GM12878 (cell line): ENCODE measurements around the gene GLG1. TPM values are rescaled to one million over a fixed set of nuclear protein-coding genes. Genes with fewer than 3 reads are reported as not detected.

Experiments
- ATAC-seq: fragments of 200-7000 bp; cut with Tn5 transposase; 3 replicates; pipeline ENCODE4 v1.9.1; 2020; ENCODE audit warnings: mild to moderate bottlenecking, moderate library complexity
- BruUV-seq: library from RNA; stranded (reverse); fragments of 400-500 nt; replicated peaks from 2 replicates; lab custom pipeline; 2021; lab: Mats Ljungman, UMichigan
- CTCF ChIA-PET: fragments of 300-600 bp; sonication (Branson Sonifier 250); formaldehyde crosslinking; extraction: SDS; loops from one replicate; lab custom pipeline; 2021; ENCODE audit warnings: inconsistent platforms; lab: Yijun Ruan, JAX
- POLR2A ChIA-PET: fragments of 350-600 bp; formaldehyde crosslinking; extraction: SDS; loops from one replicate; lab custom pipeline; 2021; ENCODE audit warnings: inconsistent platforms; lab: Charles Lee
- RAD21 ChIA-PET: fragments of 300-600 bp; sonication (Branson Sonifier 250); formaldehyde crosslinking; loops from one replicate; lab custom pipeline; 2023; ENCODE audit warnings: antibody characterized with exemption; ENCODE audit not compliant: unreplicated experiment; lab: Charles Lee
- SMC1A ChIA-PET: fragments of 300-600 bp; sonication (Branson Sonifier 250); formaldehyde crosslinking; loops from one replicate; lab custom pipeline; 2023; ENCODE audit not compliant: unreplicated experiment, uncharacterized antibody; lab: Charles Lee
- DNase-seq: peaks from one replicate; pipeline ENCODE4 v3.0.0-alpha.2; 2011; ENCODE audit warnings: low read depth, low spot score
- FAIRE-seq: peaks from 3 replicates; lab custom pipeline; 2011; peaks lifted over from hg19 to GRCh38; lab: Jason Lieb, UNC
- H2AFZ ChIP-seq: 2 replicates; pipeline ENCODE4 v1.6.0; 2011; ENCODE audit warnings: low read depth, low read length, control low read depth; ENCODE audit not compliant: control insufficient read depth
- H3K27ac ChIP-seq: 2 replicates; pipeline ENCODE4 v1.5.1; 2011; ENCODE audit warnings: control low read depth; ENCODE audit not compliant: control insufficient read depth, insufficient read depth
- H3K27me3 ChIP-seq, 2 experiments: replicated peaks in 1 of 2; 2 replicates each; pipeline versions ENCODE4 v1.6.0 to v1.6.1; 2011; ENCODE audit warnings: low read length in 1 of 2; ENCODE audit not compliant: control insufficient read depth in 2 of 2, insufficient read depth in 2 of 2
- H3K36me3 ChIP-seq, 2 experiments: 2 replicates each; pipeline ENCODE4 v1.5.1; 2011; ENCODE audit warnings: low read length in 1 of 2; ENCODE audit not compliant: control insufficient read depth in 2 of 2, insufficient read depth in 2 of 2
- H3K4me1 ChIP-seq: 2 replicates; pipeline ENCODE4 v1.6.1; 2011; ENCODE audit warnings: mild to moderate bottlenecking, low read length, moderate library complexity, mixed read lengths; ENCODE audit not compliant: control insufficient read depth, insufficient read depth
- H3K4me2 ChIP-seq: 2 replicates; pipeline ENCODE4 v1.6.0; 2011; ENCODE audit warnings: control low read depth; ENCODE audit not compliant: control insufficient read depth, insufficient read depth
- H3K4me3 ChIP-seq: fragments of 200-600 bp; sonication (generic); 2 replicates; pipeline ENCODE4 v1.5.1; 2016
- H3K79me2 ChIP-seq: 2 replicates; pipeline ENCODE4 v1.6.0; 2011; ENCODE audit warnings: low read length; ENCODE audit not compliant: control insufficient read depth, insufficient read depth
- H3K9ac ChIP-seq: 2 replicates; pipeline ENCODE4 v1.8.0; 2011; ENCODE audit warnings: low read length, control low read depth, mixed read lengths; ENCODE audit not compliant: control insufficient read depth, insufficient read depth
- H3K9me3 ChIP-seq: replicated peaks from 3 replicates; pipeline ENCODE4 v1.5.1; 2011; ENCODE audit warnings: mild to moderate bottlenecking, low read length; ENCODE audit not compliant: control insufficient read depth, insufficient read depth
- H4K20me1 ChIP-seq: 2 replicates; pipeline ENCODE4 v1.6.0; 2011; ENCODE audit not compliant: control insufficient read depth, insufficient read depth
- CBX5 ChIP-seq: sonication (generic); IDR thresholded peaks from 2 replicates; pipeline ENCODE4 v1.6.1; 2016; ENCODE audit warnings: low read depth, moderate library complexity, mild to moderate bottlenecking, inconsistent platforms
- EZH2 ChIP-seq: IDR thresholded peaks from 2 replicates; pipeline ENCODE4 v1.6.1; 2012; ENCODE audit warnings: low read depth, mild to moderate bottlenecking, control low read depth, inconsistent platforms, low read length, borderline replicate concordance; ENCODE audit not compliant: control insufficient read depth
- IKZF2 ChIP-seq, 2 experiments: fragments of 450-650 bp; IDR thresholded peaks; 2 replicates each; pipeline ENCODE4 v1.6.1; 2017; ENCODE audit warnings: mild to moderate bottlenecking in 2 of 2, moderate library complexity in 2 of 2
- NR2C1 ChIP-seq: fragments of 450-650 bp; IDR thresholded peaks from 2 replicates; pipeline ENCODE4 v1.6.1; 2017; ENCODE audit warnings: antibody characterized with exemption, mild to moderate bottlenecking, moderate library complexity
- POLR2A ChIP-seq: IDR thresholded peaks from 2 replicates; pipeline ENCODE4 v1.6.1; 2011; ENCODE audit warnings: low read depth, mild to moderate bottlenecking, low read length
- SMAD5 ChIP-seq: IDR thresholded peaks from 2 replicates; pipeline ENCODE4 v1.6.1; 2016; ENCODE audit warnings: antibody characterized with exemption, low read depth
- STAT1 ChIP-seq: fragments of 450-650 bp; conservative IDR thresholded peaks from 2 replicates; pipeline ENCODE4 v1.6.1; 2014; ENCODE audit warnings: antibody characterized with exemption, mild to moderate bottlenecking
- TBL1XR1 ChIP-seq: IDR thresholded peaks from 2 replicates; pipeline ENCODE4 v1.6.1; 2012; ENCODE audit warnings: low read depth, low read length, improper control_type of control experiment
- ZNF622 ChIP-seq: fragments of 450-650 bp; IDR thresholded peaks from 2 replicates; pipeline ENCODE4 v1.6.1; 2017; ENCODE audit warnings: mild to moderate bottlenecking, inconsistent platforms
- WGBS: methylation state at CpG from one replicate; pipeline ENCODE4 v1.1.6; 2016; ENCODE audit warnings: low lambda C conversion rate; ENCODE audit not compliant: insufficient replicate concordance, insufficient coverage; ENCODE audit errors: missing lambda C conversion rate; 5-methylcytosine and 5-hydroxymethylcytosine counted together
- in situ Hi-C: fragments of 300-500 bp; cut with MboI; formaldehyde crosslinking; loops from 9 replicates; pipeline ENCODE4 v1.14.3; 2018; ENCODE audit warnings: mixed read lengths
- intact Hi-C: fragments of 100-400 bp; cut with micrococcal nuclease; formaldehyde crosslinking; loops from one replicate; pipeline ENCODE4 v1.14.2; 2022; ENCODE audit not compliant: unreplicated experiment
- polyA plus RNA-seq, 11 experiments: library from polyadenylated mRNA; depleted of rRNA in 4 of 11; unstranded in 6 of 11; stranded (reverse) in 5 of 11; fragments of >200 nt; fragmentation: Nextera tagmentation in 4 of 11; fragmentation: Illumina TruSeq in 1 of 11; extraction: Ambion mirVana in 4 of 11; extraction: Trizol in 1 of 11; gene quantifications; 1 replicate in 1 of 11; 2 replicates in 10 of 11; pipeline versions ENCODE4 v1.2.1 to v1.2.3, GENCODE V29; 2011 to 2016; ENCODE audit warnings: inconsistent platforms in 2 of 11, missing spikeins in 2 of 11, low read depth in 1 of 11
- total RNA-seq, 4 experiments: library from RNA; depleted of rRNA in 3 of 4; stranded (reverse); fragments of >200 nt in 3 of 4; fragmentation: Illumina TruSeq in 1 of 4; extraction: Trizol in 1 of 4; gene quantifications; 2 replicates each; pipeline versions ENCODE4 v1.2.1 to v1.2.3, GENCODE V29; 2013 to 2021

GLG1 gene
- total and polyA plus RNA-seq, 10 of the 15 experiments (the other 5 are each of a cell fraction or from before 2014, with no cell fraction given) = 7.6 to 49.4 (median 28.2) TPM

DNA sequence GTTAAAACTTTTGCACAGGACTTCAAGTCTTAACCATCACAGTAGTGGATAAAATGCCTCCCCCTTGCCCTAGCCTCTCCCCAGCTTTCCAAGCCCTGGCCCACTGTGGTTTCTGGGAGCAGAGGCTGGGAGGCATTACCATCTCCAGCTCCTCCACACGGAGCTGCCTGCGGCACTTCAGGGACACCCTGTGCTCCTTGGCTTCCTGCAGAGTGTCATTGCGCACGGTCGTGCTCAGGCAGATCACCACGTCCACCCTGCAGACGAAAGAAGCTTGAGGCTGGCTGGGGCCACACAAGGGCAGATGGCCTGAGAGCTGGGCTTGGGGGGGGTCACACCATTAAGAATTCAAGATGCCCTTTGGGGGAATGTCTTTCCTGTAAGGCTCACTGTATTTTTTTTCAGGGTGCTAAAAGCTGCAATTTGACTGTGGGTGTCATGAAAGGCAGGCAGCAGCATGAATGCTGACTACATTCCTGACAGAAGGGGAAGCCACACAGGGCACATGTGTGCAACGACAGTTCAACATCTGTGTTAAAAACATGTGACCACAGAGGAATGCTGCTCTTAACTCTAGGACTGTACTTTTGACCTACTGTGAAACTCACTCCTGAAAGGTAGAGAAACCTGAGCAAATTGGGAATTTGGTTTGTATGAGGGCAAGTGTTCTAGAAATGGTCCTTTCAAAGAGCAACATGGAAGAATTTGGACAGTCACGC, 137.9 kb downstream of the GLG1 start:
- Histone ChIP-seq H3K4me3 (no peak overlapping the region), H3K4me2 (no peak overlapping the region), H2AFZ (no peak overlapping the region), H3K9me3 (no peaks in the 10 kb centered on the region), H3K9ac (no peak overlapping the region), H4K20me1 (no peaks in the 10 kb centered on the region; the same call in 1 of the 2 replicates), H3K27me3 (no peaks in the 10 kb centered on the region), H3K36me3 (peaks cover 10 to 52% of the 10 kb centered on the region in 2 experiments), H3K79me2 (no peaks in the 10 kb centered on the region), H3K4me1 (peaks cover 19% of the 10 kb centered on the region), H3K27ac (no peak overlapping the region)
- RAD21 ChIA-PET = no interaction called here
- in situ Hi-C loops = no loop called here
- no peak for ATAC-seq
- FAIRE-seq = no peak
- WGBS = 95% methylated on average over 9 of the region's 9 CpGs
- intact Hi-C loops = no loop called here
- SMC1A ChIA-PET = no interaction called here
- TF ChIP-seq EZH2 = no peak
- no peak for TF ChIP-seq NR2C1
- TF ChIP-seq STAT1 = no peak
- TF ChIP-seq ZNF622 = no peak
- TF ChIP-seq POLR2A = no peak
- TF ChIP-seq SMAD5 = no peak
- TF ChIP-seq CBX5 = no peak
- no peak for TF ChIP-seq IKZF2 (IDR thresholded peaks at IDR 0.05)
- no peak for TF ChIP-seq TBL1XR1
- CTCF ChIA-PET = interaction anchor here (1.4 kb wide), 2 partner anchors 164 to 394 kb away, joined by 3 read pairs; no protein-coding TSS in a partner anchor
- no peak for DNase-seq
- BruUV-seq = no TSS peak
- POLR2A ChIA-PET = no interaction called here
